T-helper 2 cell treated with Interferon-gamma antibody and Interleukin-4, amounts not matched to agents 5 μg/mL and 100 μg/mL, for 36 hours (primary cell): Measurements from ENCODE around the gene AGAP3.
A peak's percentile ranks its signal among the peaks of the same experiment; 100 is the strongest.

Source experiments
- DNase-seq: peaks from one replicate; pipeline ENCODE4 v3.0.0; 2021; ENCODE audit warnings: low spot score
- H3K27ac Mint-ChIP-seq: one replicate; pipeline ENCODE4 v1.8.0; 2021; ENCODE audit warnings: mild to moderate bottlenecking, mixed read lengths
- H3K27me3 Mint-ChIP-seq: one replicate; pipeline ENCODE4 v1.8.0; 2021; ENCODE audit warnings: low read depth, mixed read lengths
- H3K36me3 Mint-ChIP-seq: one replicate; pipeline ENCODE4 v1.8.0; 2021; ENCODE audit warnings: low read depth, mixed read lengths
- H3K4me1 Mint-ChIP-seq: one replicate; pipeline ENCODE4 v1.8.0; 2021; ENCODE audit warnings: low read depth, mixed read lengths
- H3K4me3 Mint-ChIP-seq: one replicate; pipeline ENCODE4 v1.8.0; 2022; ENCODE audit warnings: mild to moderate bottlenecking, moderate library complexity, mixed read lengths
- H3K9me3 Mint-ChIP-seq: one replicate; pipeline ENCODE4 v1.8.0; 2021; ENCODE audit warnings: mixed read lengths

Gene AGAP3

DNA sequence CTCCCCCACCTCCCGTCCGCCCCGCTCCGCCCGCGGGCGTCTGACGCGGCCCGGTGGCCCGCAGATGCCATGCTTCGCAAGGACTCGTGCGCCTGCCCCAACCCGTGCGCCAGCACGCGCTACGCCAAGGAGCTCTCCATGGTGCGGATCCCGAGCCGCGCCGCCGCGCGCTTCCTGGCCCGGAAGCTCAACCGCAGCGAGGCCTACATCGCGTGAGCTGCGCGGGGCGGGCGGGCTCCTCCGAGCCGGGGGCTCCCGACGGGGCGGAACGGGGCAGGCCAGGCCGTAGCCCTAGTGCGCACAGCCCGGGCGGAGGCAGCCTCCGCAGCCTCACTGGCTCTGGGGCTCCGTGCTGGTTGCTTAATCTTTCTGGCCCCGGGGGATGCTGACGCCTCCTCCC, 35.2 kb upstream of the AGAP3 start:
- H3K27me3 Mint-ChIP-seq, result peaks cover 3% of the 10 kb centered on the region
- DNase-seq, result peak; percentile 59

DNA sequence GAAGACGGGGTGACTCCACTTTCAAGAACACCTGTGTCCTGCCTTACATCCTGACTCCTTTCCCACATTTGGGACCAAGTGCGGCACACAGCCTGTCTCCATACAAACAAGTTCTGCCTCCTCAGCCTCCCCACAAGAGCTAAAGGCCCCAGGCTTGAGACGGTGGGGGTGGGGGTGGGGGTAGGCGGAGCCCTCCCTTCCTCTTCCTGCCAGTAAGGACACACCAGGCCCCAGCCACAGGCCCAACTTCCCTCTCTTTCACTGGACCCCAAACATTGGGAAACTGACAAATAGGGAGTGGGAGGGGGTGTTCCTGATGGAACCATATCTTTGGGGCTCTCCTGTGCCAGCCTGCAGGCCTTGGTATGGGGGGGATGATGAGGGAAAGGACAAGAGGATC, 33.2 kb upstream of the AGAP3 start:
- Mint-ChIP-seq H3K27me3 (peaks cover 3% of the 10 kb centered on the region), H3K27ac (no peak overlapping the region), H3K9me3 (no peaks in the 10 kb centered on the region), H3K4me3 (no peak overlapping the region), H3K4me1 (peaks cover 17% of the 10 kb centered on the region), H3K36me3 (no peaks in the 10 kb centered on the region)
- no peak for DNase-seq

More for the DNA sequence above, 35.2 kb upstream of the AGAP3 start:
- H3K36me3 Mint-ChIP-seq, result no peaks in the 10 kb centered on the region
- H3K4me1 Mint-ChIP-seq, result peaks cover 9% of the 10 kb centered on the region
- H3K27ac Mint-ChIP-seq, result no peak overlapping the region
- no peaks in the 10 kb centered on the region for H3K9me3 Mint-ChIP-seq
- H3K4me3 Mint-ChIP-seq, result no peak overlapping the region

GRCh38 chr7:151053751-151054150, 32.5 kb upstream of the AGAP3 start:
- Mint-ChIP-seq H3K9me3 (no peaks in the 10 kb centered on the region), H3K27me3 (peaks cover 3% of the 10 kb centered on the region), H3K36me3 (no peaks in the 10 kb centered on the region), H3K4me3 (no peak overlapping the region), H3K4me1 (peaks cover 20% of the 10 kb centered on the region), H3K27ac (no peak overlapping the region)
- no peak for DNase-seq

- Mint-ChIP-seq H3K4me3 (peak overlapping the region; percentile 98), H3K27ac (no peak overlapping the region), H3K36me3 (no peaks in the 10 kb centered on the region), H3K9me3 (no peaks in the 10 kb centered on the region), H3K4me1 (peaks cover 27% of the 10 kb centered on the region), H3K27me3 (no peaks in the 10 kb centered on the region)
- no peak for DNase-seq
These were observed 30.0 kb upstream of the AGAP3 start for GRCh38 chr7:151056283-151056665.

DNA sequence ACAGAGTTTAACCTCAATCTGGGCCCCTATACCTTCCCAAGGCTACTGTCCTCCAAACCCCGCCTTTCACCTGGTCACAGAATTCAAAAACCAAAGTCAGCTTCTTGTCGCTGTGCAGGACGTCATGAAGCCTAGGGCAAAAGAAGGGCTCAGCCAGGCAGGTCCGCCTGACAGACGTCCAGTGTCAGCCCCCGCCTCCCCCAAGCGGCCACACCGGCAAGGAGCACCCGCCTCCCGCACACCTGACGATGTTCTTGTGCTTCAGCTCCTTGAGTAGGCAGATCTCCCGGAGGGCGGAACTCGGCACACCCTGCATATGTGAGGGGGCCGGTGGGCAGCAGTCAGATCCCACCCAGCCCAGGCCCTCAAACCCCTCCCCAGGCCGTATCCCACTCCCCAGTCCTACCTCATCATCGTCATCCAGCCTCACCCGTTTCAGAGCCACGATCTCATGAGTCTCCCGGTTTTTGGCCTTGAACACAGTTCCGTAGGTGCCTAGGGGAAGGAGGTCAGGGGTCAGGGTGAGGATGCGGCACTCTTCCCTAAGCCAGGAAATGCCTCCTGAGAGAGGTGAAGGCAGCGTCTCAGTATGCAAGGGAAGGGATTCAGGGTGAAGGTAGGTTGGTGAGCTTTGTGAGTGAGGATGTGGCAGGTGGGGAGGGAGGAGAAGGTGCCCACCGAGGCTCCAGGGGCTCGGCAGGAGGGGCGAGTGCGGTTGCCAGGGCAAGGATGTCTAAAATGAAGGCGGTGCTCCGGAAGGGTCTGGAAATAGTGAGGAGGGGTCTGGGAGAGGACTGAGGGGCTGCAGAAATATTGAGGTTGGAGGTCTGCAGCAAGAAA, 29.4 kb upstream of the AGAP3 start:
- Mint-ChIP-seq H3K9me3 (no peaks in the 10 kb centered on the region), H3K4me3 (peak overlapping the region; percentile 98), H3K27me3 (no peaks in the 10 kb centered on the region), H3K36me3 (no peaks in the 10 kb centered on the region), H3K27ac (peak overlapping the region; percentile 69), H3K4me1 (peaks cover 32% of the 10 kb centered on the region)
- no peak for DNase-seq

GRCh38 chr7:151057506-151057988, 28.7 kb upstream of the AGAP3 start, which contains the start of gene CDK5:
Gene CDK5, minus strand, starts transcription at chr7:151057897. Its CDS starts 49 bp downstream, at chr7:151057848.
- H3K4me3 Mint-ChIP-seq, result peak within 1 kb of the TSS; percentile 98
- no peaks in the 10 kb centered on the region for H3K27me3 Mint-ChIP-seq
- peaks cover 32% of the 10 kb centered on the region for H3K4me1 Mint-ChIP-seq
- H3K36me3 Mint-ChIP-seq, result no peaks in the 10 kb centered on the region
- no peaks in the 10 kb centered on the region for H3K9me3 Mint-ChIP-seq
- DNase-seq, result no peak
- peak within 1 kb of the TSS; percentile 92 for H3K27ac Mint-ChIP-seq

DNA sequence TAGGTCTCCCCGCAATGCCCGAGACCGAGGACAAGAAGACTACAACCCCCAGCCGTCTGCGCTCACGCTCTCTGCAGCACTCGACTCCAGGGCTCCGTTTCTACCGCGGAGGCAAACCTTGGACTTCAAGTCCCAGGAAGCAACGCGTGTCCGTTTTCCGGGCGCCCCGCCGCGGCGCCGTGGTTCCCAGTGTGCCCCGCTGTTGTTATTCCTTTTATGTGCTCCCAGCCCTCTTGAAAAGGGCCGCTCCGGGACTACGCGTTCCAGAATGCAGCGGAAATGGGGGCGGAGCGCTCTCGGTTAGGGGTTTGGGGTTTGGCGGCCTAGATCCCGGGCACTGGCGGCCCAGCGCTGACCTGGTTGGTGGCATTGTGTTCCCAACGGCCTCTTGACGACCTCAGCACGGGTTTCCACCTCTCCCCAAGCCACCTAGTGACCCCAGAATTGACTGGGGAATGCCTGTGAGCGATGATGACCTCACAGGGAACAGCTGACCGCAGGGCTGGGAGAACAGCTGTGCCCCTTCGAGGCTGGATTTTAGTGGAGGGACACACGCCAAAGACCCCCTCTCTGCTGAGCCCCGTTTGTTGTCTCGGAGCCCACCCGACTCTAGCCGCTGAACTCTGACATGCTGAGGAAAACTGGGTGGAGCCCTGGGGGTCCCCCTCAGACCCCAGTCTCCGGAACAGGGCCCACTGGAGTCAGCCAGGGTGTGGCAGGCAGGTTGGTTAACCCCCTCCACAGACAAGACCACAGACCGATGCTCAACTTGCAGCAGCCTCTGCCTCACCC, 28.1 kb upstream of the AGAP3 start:
- peak; percentile 97 for DNase-seq
- Mint-ChIP-seq H3K4me3 (peak overlapping the region; percentile 98), H3K36me3 (peaks cover under 1% of the 10 kb centered on the region), H3K27ac (peak overlapping the region; percentile 92), H3K9me3 (no peaks in the 10 kb centered on the region), H3K27me3 (no peaks in the 10 kb centered on the region), H3K4me1 (peaks cover 27% of the 10 kb centered on the region)

DNA sequence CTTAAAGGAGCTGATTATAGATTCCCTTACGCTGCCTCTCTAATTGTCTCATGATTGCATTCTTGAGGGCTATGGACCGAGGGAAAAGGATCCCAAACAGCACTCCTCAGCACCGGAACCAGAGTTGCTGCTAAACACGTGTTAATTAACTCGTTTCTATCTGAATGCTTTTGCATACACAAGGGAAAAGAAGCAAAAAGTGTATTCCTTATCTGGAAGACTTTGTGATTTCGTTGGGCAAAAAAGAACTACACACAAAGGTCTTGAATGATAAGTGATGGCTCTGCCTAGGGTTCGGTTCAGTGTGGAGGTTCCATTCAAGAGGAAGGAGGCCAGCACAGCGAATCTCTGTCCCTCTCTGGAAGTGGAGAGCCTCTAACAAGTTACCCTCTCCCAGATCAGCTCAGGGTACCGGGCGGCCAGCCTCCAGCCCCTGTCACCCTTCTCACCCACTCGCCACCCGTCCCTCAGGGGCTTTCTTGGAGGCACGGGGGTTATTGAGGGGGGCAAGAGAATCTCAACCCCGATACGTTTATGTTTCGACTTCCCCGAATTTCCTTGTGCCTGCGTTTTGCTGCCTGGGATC, 27.4 kb upstream of the AGAP3 start:
- Mint-ChIP-seq H3K27ac (peak overlapping the region; percentile 92), H3K4me3 (peak overlapping the region; percentile 98), H3K36me3 (peaks cover 4% of the 10 kb centered on the region), H3K9me3 (no peaks in the 10 kb centered on the region), H3K4me1 (peaks cover 24% of the 10 kb centered on the region), H3K27me3 (no peaks in the 10 kb centered on the region)
- no peak for DNase-seq

DNA sequence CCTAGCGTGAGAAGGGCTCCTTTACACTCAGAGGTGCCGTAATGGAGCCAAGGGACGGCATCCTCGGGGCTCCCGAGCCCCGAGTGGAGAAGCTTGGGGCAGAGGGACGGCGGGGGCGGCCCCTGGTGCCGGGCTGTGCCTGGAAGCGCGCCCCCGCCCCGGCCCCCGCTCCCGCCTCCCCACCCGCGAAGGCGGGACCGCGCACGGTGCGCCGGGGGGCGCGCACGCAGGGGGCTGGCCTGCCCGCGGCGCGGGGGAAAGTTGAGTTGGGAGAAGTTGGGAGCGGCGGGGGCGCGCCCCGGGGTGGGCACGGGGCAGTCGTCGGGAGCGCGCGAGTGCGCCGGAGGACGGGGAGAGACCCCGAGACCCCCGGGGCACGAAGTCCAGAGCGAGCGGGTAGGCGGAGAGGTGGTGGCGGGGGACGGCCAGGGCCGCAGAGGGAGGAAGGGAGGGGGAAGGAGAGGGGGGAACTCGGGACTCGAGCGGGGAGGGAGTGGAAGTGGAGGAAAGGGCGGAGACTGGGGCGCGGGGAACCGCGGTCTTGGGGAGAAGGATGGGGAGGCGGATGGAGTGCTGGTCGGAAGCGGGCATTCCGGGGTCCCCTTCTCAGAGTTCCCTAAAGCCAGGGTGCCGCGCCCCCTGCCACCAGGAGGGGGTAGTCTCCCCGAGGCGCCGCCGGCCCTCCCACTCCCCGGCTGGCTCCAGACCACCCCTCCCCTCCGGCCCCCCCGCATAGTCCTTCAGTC, 26.7 kb upstream of the AGAP3 start, which contains the start of gene SLC4A2:
Gene SLC4A2 (plus strand): TSS at position 223 of the 746 bp plus-strand sequence. CDS start 2,399 bp downstream, outside the sequence.
- DNase-seq, result peak; percentile 72
- H3K36me3 Mint-ChIP-seq, result peaks cover 4% of the 10 kb centered on the region
- peak within 1 kb of the TSS; percentile 98 for H3K4me3 Mint-ChIP-seq
- H3K4me1 Mint-ChIP-seq, result peaks cover 24% of the 10 kb centered on the region
- H3K9me3 Mint-ChIP-seq, result no peaks in the 10 kb centered on the region
- H3K27me3 Mint-ChIP-seq, result no peaks in the 10 kb centered on the region
- peak within 1 kb of the TSS; percentile 92 for H3K27ac Mint-ChIP-seq

GRCh38 chr7:151060113-151060415, 26.2 kb upstream of the AGAP3 start:
- Mint-ChIP-seq H3K36me3 (peaks cover 4% of the 10 kb centered on the region), H3K27ac (peak overlapping the region; percentile 63), H3K27me3 (no peaks in the 10 kb centered on the region), H3K4me3 (peak overlapping the region; percentile 85), H3K4me1 (peaks cover 24% of the 10 kb centered on the region), H3K9me3 (no peaks in the 10 kb centered on the region)
- DNase-seq, result no peak

DNA sequence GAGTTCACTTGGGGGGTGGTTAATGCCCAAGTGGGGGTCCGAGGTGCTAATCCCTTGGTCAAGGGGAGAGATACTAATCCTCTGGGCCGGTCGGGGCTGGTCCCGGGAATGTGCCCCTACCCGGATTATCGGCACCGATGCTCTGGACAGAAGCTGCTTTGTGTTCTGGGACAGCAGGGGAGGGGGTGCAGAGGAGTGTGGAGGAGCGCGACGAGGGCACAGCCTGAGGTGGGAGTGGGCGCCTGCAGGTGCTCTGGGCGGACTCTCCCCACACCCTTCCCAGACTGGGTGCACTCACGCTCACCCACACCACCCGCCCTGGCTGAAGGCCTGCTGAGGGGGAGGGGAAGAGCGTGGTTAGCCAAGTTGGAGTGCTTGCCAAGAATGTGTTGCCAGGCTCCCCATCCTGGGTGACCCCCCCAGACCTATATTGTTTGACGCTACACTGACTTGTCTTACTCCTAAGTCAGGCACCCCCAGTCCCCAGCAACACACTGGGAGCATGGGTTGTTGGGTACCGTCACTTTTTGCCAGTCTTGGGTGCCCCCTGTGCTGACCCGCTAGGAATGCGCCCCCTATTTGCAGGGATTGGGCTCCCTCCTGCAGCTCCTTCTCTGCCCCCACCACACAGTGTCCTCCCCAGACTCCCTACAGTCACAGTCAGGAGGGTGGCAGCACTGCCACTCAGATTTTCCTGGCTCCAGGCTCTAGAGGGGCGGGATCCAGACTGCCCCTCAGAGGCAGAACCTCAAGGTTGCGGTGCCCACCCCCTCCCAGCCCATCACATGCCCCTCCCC, 25.7 kb upstream of the AGAP3 start:
- H3K4me3 Mint-ChIP-seq, result peak overlapping the region; percentile 85
- H3K9me3 Mint-ChIP-seq, result no peaks in the 10 kb centered on the region
- H3K27ac Mint-ChIP-seq, result peak overlapping the region; percentile 49
- H3K4me1 Mint-ChIP-seq, result peaks cover 24% of the 10 kb centered on the region
- peaks cover 9% of the 10 kb centered on the region for H3K36me3 Mint-ChIP-seq
- no peak for DNase-seq
- H3K27me3 Mint-ChIP-seq, result no peaks in the 10 kb centered on the region

GRCh38 chr7:151061213-151062110, 24.8 kb upstream of the AGAP3 start:
- no peaks in the 10 kb centered on the region for H3K9me3 Mint-ChIP-seq
- no peak for DNase-seq
- H3K27me3 Mint-ChIP-seq, result no peaks in the 10 kb centered on the region
- H3K27ac Mint-ChIP-seq, result peak overlapping the region; percentile 71
- H3K36me3 Mint-ChIP-seq, result peaks cover 9% of the 10 kb centered on the region
- H3K4me1 Mint-ChIP-seq, result peaks cover 24% of the 10 kb centered on the region
- H3K4me3 Mint-ChIP-seq, result peak overlapping the region; percentile 85
